NCI-H2081 (cell line): ENCODE measurements around the gene TTLL12.
"Not testable (repeated sequence)": the region's sequence is repeated elsewhere in the genome, so short reads cannot be mapped to it uniquely, and the experiment has no call there.

Experiments used
- DNase-seq, 2 experiments: peaks; one replicate each; lab custom pipeline; 2025; lab: John Stamatoyannopoulos, UW

The TTLL12 gene

GRCh38 chr22:43154887-43155536, 31.9 kb downstream of the TTLL12 start:
- DNase-seq = no peak

GRCh38 chr22:43153899-43154298, 33.0 kb downstream of the TTLL12 start:
- no peak for DNase-seq

- peak; percentile 41 to 67 for DNase-seq
These were observed 34.4 kb downstream of the TTLL12 start for GRCh38 chr22:43152357-43153071.

GRCh38 chr22:43152003-43152356, 35.0 kb downstream of the TTLL12 start:
- no peak for DNase-seq

- peak; percentile 5 to 19 for DNase-seq
These were observed 35.5 kb downstream of the TTLL12 start, which contains the start of gene TSPO for GRCh38 chr22:43151251-43152002. Gene TSPO (plus strand): TSS chr22:43151559. CDS start chr22:43159239, 7,680 bp downstream.

- no peak for DNase-seq
These were observed 36.2 kb downstream of the TTLL12 start for GRCh38 chr22:43150731-43151206.

- DNase-seq = no peak
These were observed 38.4 kb downstream of the TTLL12 start for GRCh38 chr22:43148581-43148980.

- no peak for DNase-seq
These were observed 39.1 kb downstream of the TTLL12 start for GRCh38 chr22:43147821-43148220.

GRCh38 chr22:43146332-43146731, 40.6 kb downstream of the TTLL12 start:
- not testable (repeated sequence) for DNase-seq

- DNase-seq = not testable (repeated sequence)
These were observed 41.6 kb downstream of the TTLL12 start for GRCh38 chr22:43145371-43145770.

- no peak for DNase-seq
These were observed 42.0 kb downstream of the TTLL12 start for GRCh38 chr22:43144949-43145348.

DNA sequence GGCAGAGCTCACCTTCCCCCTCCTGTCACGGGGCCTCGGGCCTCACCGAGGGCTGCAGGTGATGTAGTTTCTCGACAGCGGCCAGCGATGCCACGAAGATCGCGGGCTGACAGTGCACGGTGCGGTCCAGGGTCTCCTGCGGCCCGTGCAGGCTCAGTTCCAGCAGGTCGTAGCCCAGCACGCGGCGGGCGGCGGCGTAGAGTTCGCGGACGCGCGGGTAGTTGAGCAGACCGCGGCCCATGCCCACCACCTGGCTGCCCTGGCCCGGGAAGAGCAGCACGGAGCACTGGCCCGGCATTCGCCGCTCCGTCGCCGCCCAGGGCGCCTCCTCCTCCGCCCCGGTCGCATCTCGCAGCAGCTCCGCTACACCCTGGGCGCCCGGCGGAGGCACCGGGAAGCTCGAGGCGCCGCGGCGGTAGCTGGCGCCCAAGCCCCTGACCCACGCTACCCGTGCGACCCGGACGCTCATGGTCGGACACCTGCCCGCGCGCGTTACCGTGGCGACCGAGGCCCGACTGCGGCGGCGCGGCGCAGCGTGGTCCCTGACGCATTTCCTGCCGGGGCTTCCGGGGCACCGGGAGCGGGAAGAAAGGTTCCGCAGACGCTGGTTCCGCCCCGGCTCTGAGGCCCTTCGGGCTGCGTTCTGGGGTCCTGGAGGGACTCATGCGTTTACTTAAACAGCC, 43.9 kb downstream of the TTLL12 start, which contains the start of gene MCAT:
Gene MCAT, minus strand, starts transcription at position 519 of the 683 bp plus-strand sequence. Its CDS starts 50 bp downstream, at position 469.
- DNase-seq = peak; percentile 80 to 84

- DNase-seq = no peak
These were observed 50.1 kb downstream of the TTLL12 start for GRCh38 chr22:43136801-43137200.

DNA sequence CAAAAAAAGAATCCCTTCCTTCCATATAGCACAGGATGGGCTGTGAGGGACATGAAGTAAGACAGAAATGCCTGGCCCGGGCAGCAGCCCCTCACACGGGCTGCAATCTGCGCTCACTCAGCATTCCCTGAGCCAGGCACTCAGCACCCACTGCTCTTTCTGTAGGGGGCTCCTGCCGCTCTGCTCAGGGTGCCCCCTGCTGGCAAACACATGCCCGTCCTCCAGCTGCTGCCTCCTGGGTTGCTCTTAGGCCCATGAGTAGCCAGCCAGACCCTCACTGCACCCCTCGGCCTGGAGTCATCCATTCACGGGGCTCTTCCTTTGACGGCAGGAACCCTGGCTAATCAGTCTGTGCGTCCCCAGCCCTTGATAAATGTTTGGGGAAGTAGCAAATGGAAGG, 50.7 kb downstream of the TTLL12 start:
- no peak for DNase-seq

DNA sequence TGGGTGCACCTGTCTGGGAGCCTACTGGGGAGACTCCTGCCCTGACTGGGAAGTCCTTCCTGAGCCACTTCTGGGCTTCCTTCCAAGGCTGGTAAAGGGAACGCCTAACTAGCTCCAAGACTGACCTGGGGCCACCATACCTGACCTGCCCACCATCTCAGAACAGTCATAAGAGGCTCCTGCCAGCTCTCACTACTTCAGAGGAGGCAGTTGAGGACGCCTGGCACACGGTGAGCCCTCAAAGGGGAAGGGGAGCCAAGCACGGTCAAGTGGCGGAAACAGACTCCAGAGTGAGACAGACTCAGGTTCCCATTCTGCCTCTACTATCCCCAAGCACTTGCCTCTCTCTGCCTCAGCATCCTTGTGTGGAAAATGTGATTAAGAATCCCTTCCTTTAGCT, 51.4 kb downstream of the TTLL12 start:
- DNase-seq = no peak

DNA sequence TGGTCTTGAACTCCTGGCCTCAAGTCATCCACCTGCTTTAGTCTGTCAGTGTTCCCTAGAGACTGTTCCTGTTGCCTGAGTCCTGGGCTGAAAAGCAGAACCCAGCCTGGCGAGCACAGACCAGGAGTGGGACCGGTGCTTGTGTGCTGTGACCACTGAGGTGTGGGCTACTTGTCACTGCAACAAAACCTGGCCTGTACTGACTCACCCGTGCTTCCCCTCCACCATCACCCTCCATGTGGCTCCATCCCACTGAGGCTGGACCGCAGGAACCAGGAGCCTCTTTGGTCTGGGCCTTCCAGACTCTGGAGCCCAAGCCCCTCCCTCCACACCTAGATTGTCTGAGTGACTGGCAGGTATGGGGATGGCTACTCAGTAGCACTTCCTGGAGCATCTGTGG, 52.4 kb downstream of the TTLL12 start:
- no peak for DNase-seq

DNA sequence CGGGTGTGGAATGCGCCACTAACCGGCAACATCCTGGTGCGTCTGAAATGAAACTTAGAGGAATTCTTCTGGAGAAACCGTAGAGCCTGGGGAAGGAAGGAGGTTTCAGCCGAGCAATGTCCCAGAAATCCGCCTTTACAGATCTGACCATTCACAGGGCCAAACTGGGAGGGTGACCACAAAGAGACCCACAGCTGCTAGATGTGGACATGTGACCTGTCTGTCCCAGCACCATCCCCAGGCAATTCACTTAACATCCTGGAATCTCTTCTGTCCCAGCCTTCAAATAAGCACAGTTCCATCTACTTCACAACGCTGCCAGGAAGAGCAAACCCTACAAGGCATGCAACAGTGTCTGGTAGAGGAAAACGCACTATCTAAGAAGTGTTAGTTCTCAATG, 53.5 kb downstream of the TTLL12 start:
- no peak for DNase-seq

DNA sequence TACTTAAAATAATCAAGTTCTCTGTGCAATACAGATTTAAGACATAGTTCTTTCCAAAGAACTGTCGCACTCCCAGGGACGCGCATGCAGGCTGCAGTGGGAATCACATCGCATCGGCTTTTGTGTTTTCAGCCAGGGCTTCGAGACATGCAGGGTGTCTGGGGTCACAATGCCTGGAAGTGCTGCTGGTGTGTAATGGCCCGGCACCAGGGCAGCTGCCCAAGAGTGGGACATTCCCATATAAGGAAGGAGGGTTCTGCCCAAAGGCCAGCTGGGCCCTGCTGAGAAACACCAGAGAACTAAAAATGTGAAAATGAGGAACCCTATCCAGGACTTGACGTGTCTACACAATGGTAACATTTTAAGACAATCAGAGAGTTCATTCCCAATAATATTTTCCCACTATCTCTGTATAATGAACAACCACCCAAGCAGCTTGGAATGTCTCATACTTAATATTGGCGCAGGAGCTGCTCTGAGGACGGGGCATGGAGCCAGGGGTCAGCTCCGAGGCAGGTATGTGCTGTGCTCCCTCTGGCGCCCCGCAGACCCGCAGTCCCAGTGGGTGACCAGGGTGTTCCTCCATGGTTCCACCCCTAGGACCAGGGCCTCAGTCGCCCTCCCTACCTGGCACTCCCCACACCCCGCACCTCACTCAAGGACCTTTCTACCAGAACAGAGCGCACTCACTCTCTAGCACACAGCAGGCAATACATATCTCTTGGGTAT, 55.0 kb downstream of the TTLL12 start:
- no peak for DNase-seq

GRCh38 chr22:43129426-43130425, 57.2 kb downstream of the TTLL12 start:
- DNase-seq = peak in 1 of 2 experiments; percentile 32

GRCh38 chr22:43128928-43129424, 58.0 kb downstream of the TTLL12 start:
- peak; percentile 66 to 83 for DNase-seq
